ENCODE results near the gene DAB2.
"Not testable (repeated sequence)": the region's sequence is repeated elsewhere in the genome, so short reads cannot be mapped to it uniquely, and the experiment has no call there.

Gene DAB2

GRCh38 chr5:39411061-39411460, 13.7 kb downstream of the DAB2 start:
- TF ChIP-seq MAX (IDR thresholded peaks at IDR 0.05; ENCODE audit: low read depth, low read length) (no peak), MYC (IDR thresholded peaks at IDR 0.05; ENCODE audit: low read depth, low read length) (no peak), CTCF (IDR thresholded peaks at IDR 0.05; ENCODE audit: low read depth, low read length) (no peak), POLR2A (IDR thresholded peaks at IDR 0.05; ENCODE audit: extremely low read depth, insufficient read length) (no peak)
- H3K4me3 ChIP-seq (ENCODE audit: low read depth, low read length) = no peak overlapping the region
- DNase-seq (ENCODE audit: low read depth) = peak; percentile 11

DNA sequence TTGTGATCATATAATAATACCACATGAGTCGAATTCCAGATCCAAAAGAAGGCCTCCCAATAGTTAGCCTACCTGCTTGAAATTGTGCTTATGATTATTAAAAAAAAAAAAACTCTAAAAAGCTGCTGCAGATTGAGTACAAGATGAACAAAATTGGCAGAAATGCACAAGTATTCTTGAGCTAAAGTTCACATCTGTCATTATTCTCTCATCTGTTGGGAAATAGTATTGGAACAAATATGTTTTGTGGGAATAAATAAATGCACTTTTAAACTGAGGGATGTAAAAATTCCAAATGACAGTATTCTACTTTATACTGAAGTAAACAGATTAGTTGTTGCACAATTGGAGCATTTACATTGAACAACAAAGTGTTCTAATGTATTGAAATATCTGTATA, 15.7 kb downstream of the DAB2 start:
- no peak for TF ChIP-seq POLR2A (IDR thresholded peaks at IDR 0.05; ENCODE audit: extremely low read depth, insufficient read length)
- no peak for TF ChIP-seq CTCF (IDR thresholded peaks at IDR 0.05; ENCODE audit: low read depth, low read length)
- no peak for TF ChIP-seq MYC (IDR thresholded peaks at IDR 0.05; ENCODE audit: low read depth, low read length)
- TF ChIP-seq MAX (IDR thresholded peaks at IDR 0.05; ENCODE audit: low read depth, low read length) = no peak
- no peak for DNase-seq (ENCODE audit: low read depth)
- no peak overlapping the region for H3K4me3 ChIP-seq (ENCODE audit: low read depth, low read length)

- H3K4me3 ChIP-seq (ENCODE audit: low read depth, low read length) = no peak overlapping the region
- DNase-seq (ENCODE audit: low read depth) = no peak
- TF ChIP-seq MAX (IDR thresholded peaks at IDR 0.05; ENCODE audit: low read depth, low read length) = no peak
- no peak for TF ChIP-seq CTCF (IDR thresholded peaks at IDR 0.05; ENCODE audit: low read depth, low read length)
- no peak for TF ChIP-seq MYC (IDR thresholded peaks at IDR 0.05; ENCODE audit: low read depth, low read length)
- no peak for TF ChIP-seq POLR2A (IDR thresholded peaks at IDR 0.05; ENCODE audit: extremely low read depth, insufficient read length)
Measured at GRCh38 chr5:39405083-39405843, 19.5 kb downstream of the DAB2 start.

- DNase-seq (ENCODE audit: low read depth); H3K4me3 ChIP-seq (ENCODE audit: low read depth, low read length): not testable (repeated sequence)
Measured at GRCh38 chr5:39403761-39404160, 21.0 kb downstream of the DAB2 start.

DNA sequence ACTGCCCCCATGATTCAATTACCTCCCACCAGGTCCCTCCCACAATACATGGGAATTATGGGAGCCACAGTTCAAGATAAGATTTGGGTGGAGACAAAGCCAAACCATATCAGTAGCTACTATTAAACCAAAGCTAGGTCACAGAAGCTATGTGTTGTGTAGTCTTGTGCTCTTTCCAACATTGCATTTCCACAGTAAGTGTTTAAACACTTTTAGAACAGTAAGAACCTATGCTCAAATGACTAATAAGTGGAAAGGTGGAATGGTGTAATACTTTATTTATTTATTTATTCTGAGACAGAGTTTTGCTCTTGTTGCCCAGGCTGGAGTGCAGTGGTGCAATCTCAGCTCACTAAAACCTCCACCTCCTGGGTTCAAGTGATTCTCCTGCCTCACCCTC, 22.6 kb downstream of the DAB2 start:
- not testable (repeated sequence) for DNase-seq (ENCODE audit: low read depth); H3K4me3 ChIP-seq (ENCODE audit: low read depth, low read length)

GRCh38 chr5:39400713-39401578, 23.8 kb downstream of the DAB2 start:
- no peak overlapping the region for H3K4me3 ChIP-seq (ENCODE audit: low read depth, low read length)
- TF ChIP-seq MAX (IDR thresholded peaks at IDR 0.05; ENCODE audit: low read depth, low read length) = no peak
- TF ChIP-seq POLR2A (IDR thresholded peaks at IDR 0.05; ENCODE audit: extremely low read depth, insufficient read length) = no peak
- no peak for TF ChIP-seq CTCF (IDR thresholded peaks at IDR 0.05; ENCODE audit: low read depth, low read length)
- TF ChIP-seq MYC (IDR thresholded peaks at IDR 0.05; ENCODE audit: low read depth, low read length) = no peak
- no peak for DNase-seq (ENCODE audit: low read depth)

Data from NB4 (cell line).